HTR-8/SVneo (cell line): ENCODE data around the gene RPRM.
"Not testable (repeated sequence)": the region's sequence is repeated elsewhere in the genome, so short reads cannot be mapped to it uniquely, and the experiment has no call there.

Experiments
- DNase-seq: peaks from one replicate; pipeline ENCODE4 v3.0.0; 2011; ENCODE audit warnings: low spot score, mixed read lengths; ENCODE audit not compliant: insufficient read length
- FAIRE-seq: peaks from 2 replicates; lab custom pipeline; 2011; peaks lifted over from hg19 to GRCh38; lab: Jason Lieb, UNC

Gene RPRM

GRCh38 chr2:153462338-153462859, 16.2 kb downstream of the RPRM start:
- FAIRE-seq (no peak), DNase-seq (no peak)

GRCh38 chr2:153461453-153461852, 17.1 kb downstream of the RPRM start:
- FAIRE-seq (no peak), DNase-seq (no peak)

GRCh38 chr2:153455861-153456260, 22.7 kb downstream of the RPRM start:
- FAIRE-seq (no peak), DNase-seq (no peak)

DNA sequence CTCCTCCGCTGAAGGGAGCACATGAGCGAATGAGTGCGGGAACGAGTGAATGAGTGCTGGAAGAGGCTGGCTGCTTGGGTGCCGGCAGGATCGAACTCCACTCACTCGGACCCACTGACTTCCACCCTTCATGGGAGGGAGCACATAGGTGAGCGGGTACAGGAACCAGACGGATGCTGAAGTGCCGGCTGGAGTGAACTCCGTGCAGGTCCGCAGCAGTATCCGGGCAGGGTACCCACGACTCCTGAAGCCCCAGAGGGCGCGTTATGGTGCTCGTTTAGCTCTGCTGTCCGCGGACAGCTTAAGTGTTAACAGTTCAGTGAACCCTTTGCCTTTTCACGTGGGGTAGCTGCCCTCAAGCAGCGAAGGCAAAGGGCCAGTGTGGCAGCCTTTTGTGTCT, 23.2 kb downstream of the RPRM start:
- no peak for DNase-seq
- FAIRE-seq = no peak

DNA sequence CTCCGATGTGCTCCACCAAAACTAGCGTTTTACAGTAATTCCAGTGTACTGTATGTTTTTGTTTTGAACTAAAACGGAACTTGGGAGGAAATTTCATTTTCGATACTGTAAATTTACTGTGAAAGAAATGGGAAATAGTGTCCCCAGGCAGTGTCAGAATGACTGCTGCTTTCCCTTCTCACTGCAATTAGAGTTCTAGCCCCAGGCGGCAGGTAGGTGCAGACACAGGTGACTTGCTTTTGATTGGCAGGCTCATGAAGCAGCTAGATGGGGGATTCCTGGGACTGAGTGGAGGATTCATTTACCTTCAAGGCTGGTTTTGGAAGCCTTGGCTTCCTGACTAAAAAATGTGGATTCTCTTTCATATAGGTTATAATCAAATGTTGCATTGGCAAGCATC, 27.0 kb downstream of the RPRM start:
- FAIRE-seq = no peak
- no peak for DNase-seq

- DNase-seq (no peak), FAIRE-seq (no peak)
These were observed 35.5 kb downstream of the RPRM start for GRCh38 chr2:153443106-153443505.

DNA sequence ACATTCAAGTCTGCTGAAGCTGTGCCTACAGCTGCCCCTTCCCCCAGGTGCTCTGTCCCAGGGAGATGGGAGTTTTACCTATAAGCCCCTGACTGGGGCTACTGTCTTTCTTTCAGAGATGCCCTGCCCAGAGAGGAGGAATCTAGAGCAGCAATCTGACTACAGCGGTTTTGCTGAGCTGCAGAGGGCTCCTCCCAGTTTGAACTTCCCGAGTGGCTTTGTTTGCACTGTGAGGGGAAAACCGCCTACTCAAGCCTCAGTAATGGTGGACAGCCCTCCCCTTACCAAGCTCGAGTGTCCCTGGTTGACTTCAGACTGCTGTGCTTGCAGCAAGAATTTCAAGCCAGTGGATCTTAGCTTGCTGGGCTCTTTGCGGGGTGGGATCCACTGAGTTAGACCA, 35.9 kb downstream of the RPRM start:
- not testable (repeated sequence) for DNase-seq, FAIRE-seq

- FAIRE-seq, DNase-seq: not testable (repeated sequence)
These were observed 38.5 kb downstream of the RPRM start for GRCh38 chr2:153440090-153440489.

DNA sequence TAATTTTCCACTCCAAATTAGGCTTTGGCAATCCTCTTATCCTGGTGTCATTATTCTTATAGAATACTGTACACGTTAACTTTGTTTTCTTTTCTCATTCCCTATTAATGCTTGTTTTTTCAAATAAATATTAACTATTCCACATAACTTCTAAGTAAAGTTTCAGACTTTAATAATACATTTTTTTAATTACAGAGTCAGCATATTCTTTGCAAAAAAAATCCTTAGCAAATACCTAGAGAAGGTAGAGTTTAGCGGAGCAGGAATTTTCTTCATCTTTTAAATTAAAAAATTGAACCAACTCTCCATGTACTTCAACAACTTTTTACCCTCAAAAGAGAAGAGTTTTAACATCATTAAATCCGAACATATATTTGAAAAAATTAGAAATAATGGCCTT, 45.2 kb downstream of the RPRM start:
- FAIRE-seq (no peak), DNase-seq (no peak)

- DNase-seq (no peak), FAIRE-seq (no peak)
These were observed 46.2 kb downstream of the RPRM start for GRCh38 chr2:153432381-153432780.

DNA sequence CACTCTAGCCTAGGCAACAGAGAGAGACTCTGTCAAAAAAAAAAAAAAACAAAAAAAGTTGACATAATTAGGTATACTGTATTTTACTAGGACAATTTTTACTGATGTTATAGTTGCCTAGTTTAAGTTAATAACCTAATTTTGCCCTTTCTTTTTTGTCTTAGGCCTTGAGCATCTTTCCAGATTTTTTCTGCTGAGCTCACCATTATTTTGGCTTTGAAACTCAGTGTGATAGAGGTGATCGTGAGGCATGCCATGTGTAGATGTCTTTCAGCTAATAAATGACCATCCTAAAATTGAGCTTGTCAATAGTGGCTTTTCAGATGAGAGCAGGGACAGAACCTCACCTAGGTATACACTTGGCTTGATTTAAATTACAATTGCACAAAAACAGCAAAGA, 47.4 kb downstream of the RPRM start:
- no peak for FAIRE-seq

More for the DNA sequence above, 47.4 kb downstream of the RPRM start:
- no peak for DNase-seq
